Activated CD4-positive, CD25-positive, alpha-beta regulatory T cell treated with anti-CD3 and anti-CD28 coated beads, Interleukin-2, amount 50 U/mL, for 24 hours (primary cell): ENCODE measurements around the gene GPRIN1.
"Not testable (repeated sequence)": the region's sequence is repeated elsewhere in the genome, so short reads cannot be mapped to it uniquely, and the experiment has no call there.

ENCODE experiments used
- ATAC-seq, 2 donors: fragments of 150-1000 bp; cut with Tn5 transposase; one replicate each; pipeline ENCODE4 v1.10.0; 2021; ENCODE audit warnings: mild to moderate bottlenecking in 1 of 2, moderate library complexity in 1 of 2

GPRIN1 gene

GRCh38 chr5:176596069-176596644 is 13.8 kb downstream of the GPRIN1 start:
- ATAC-seq: no peak

- no peak for ATAC-seq
Observed at GRCh38 chr5:176595386-176595943, 14.5 kb downstream of the GPRIN1 start.

DNA sequence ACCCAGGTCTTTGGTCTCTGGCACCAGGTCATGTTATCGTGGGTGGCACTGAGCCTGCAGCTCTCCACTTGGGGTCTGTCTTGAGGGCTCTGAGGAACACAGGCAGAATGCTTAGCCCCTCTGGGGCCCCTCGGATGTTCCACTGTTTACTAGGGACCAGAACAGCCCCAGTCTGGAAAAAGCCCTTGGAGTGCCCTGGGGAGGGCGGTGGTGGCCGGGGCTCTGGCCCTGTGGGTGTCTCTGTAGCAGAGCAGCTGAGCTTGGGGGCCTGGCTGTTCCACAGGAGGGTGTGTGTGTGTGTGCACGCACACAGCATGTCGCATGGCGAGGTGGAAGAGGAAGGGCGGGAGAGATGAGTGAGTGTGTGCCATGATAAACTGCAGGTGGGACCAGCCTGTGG is 15.4 kb downstream of the GPRIN1 start:
- no peak for ATAC-seq

GRCh38 chr5:176593273-176593869 is 16.6 kb downstream of the GPRIN1 start:
- ATAC-seq: no peak

GRCh38 chr5:176592573-176592972 is 17.4 kb downstream of the GPRIN1 start:
- ATAC-seq: no peak

DNA sequence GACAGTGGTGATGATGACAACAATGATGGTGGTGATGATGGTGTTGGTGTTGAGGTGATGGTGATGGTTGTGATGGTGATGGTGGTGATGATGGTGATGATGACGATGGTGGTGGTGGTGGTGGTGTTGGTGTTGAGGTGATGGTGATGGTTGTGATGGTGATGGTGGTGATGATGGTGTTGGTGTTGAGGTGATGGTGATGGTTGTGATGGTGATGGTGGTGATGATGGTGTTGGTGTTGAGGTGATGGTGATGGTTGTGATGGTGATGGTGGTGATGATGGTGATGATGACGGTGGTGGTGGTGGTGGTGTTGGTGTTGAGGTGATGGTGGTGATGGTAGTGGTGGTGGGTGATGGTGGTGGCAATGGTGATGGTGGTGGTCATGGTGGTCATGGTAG is 18.3 kb downstream of the GPRIN1 start:
- not testable (repeated sequence) for ATAC-seq

- no peak for ATAC-seq
Observed at GRCh38 chr5:176590035-176590717, 19.8 kb downstream of the GPRIN1 start.

GRCh38 chr5:176589039-176589769 is 20.8 kb downstream of the GPRIN1 start:
- no peak for ATAC-seq

DNA sequence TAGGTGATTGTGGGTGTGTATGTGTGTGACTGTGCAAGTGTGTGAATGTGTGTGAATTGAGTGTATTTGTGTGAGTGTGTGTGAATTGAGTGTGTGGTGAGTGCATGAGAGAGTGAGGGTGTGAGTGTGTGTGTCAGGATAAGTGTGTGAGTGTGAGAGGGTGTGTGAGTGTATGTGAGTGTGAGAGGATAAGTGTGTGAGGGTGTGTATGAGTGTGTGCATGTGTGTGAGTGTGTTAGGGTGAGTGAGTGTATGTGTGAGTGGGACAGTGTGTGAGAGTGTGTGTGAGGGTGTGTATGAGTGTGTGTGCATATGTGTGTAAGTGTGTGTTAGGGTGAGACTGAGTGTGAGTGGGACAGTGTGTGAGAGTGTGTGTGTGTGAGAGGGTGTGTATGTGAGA is 21.7 kb downstream of the GPRIN1 start:
- ATAC-seq: no peak

DNA sequence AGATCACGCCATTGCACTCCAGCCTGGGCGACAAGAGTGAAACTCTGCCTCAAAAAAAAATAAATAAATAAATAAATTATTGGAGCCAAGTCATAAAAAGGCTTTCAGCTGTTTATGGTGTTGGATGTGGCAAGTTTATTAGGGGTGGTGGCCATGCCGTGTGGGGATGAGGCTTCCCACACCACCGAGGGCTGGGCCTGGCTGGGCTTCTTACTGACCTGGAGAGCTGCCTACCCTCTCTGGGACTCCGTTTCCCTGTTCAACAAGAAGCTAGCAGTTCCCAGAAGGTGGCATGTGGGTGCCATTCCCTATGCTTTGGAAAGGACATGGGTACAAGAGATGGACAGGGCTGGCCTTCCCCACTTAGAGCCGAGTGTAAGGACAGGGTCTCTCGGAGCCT is 22.6 kb downstream of the GPRIN1 start:
- ATAC-seq: no peak

DNA sequence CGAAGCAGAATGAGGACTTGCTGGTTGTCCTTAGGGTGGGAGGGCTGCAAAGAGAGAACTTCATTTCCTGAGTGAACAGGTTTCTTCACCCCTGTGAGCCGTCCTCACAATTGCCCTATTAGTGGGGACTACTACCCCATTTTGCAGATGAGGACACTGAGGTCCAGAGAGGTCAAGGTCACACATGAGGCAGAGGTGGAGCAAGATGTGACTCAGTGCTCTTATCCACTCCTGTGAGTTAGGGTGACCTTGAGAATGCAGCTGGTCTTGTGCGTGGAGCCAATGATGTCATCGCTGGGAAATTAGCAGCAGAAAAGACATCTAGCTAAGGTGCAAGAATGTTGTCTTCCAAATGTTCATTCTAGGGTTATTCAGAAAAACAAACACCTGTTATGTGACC is 26.9 kb downstream of the GPRIN1 start:
- ATAC-seq: no peak

GRCh38 chr5:176581361-176581760 is 28.6 kb downstream of the GPRIN1 start:
- ATAC-seq: no peak

- ATAC-seq: no peak
Observed at GRCh38 chr5:176579323-176579722, 30.6 kb downstream of the GPRIN1 start.

DNA sequence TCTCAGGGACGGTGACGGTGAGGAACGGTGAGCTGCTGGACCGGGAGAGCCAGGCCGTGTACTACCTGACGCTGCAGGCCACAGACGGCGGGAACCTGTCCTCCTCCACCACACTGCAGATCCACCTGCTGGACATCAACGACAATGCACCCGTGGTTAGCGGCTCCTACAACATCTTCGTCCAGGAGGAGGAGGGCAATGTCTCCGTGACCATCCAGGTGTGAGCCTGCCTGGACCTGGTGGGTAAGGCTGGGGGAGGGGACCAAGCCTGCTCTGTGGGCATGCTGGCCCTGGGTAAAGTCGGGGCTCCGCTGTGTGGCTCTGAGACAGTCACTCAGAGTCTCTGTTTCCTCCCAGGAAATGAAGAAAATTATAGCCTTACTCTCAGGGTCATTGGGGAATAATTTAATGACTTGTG is 31.6 kb downstream of the GPRIN1 start:
- ATAC-seq: peak; percentile 43 to 52

GRCh38 chr5:176577312-176578176 is 32.4 kb downstream of the GPRIN1 start:
- no peak for ATAC-seq

DNA sequence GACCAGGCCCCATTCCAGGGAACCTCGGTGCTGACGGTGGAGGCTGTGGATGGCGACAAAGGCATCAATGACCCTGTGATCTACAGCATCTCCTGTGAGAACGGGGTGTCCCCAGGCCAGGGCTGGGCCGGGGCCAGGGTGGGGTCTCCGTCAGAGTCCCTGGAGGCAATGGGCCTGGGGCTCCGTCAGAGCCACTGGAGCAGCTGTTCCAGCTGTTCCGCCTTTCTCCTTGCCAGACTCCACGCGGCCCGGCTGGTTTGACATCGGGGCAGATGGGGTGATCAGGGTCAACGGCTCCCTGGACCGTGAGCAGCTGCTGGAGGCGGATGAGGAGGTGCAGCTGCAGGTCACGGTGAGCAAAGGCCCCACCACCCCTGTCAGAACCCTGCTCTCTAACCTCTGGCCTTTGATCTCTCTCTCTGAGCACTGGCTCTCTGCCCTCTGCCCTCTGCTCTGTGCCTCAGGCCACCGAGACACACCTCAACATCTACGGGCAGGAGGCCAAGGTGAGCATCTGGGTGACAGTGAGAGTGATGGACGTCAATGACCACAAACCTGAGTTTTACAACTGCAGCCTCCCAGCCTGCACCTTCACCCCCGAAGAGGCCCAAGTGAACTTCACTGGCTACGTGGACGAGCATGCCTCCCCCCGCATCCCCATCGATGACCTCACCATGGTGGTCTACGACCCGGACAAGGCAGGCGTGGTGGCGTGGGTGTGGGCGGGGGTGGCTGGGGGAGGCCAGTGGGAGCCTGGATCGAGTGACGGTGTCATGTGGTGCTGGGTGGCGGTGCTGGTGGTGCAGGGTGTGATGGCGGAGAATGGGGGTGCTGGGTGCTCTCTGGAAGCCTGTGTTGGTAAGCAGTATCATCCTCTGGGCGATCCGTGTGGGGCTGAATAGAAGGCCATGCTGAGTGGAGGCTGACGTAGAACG is 34.2 kb downstream of the GPRIN1 start:
- ATAC-seq: no peak

DNA sequence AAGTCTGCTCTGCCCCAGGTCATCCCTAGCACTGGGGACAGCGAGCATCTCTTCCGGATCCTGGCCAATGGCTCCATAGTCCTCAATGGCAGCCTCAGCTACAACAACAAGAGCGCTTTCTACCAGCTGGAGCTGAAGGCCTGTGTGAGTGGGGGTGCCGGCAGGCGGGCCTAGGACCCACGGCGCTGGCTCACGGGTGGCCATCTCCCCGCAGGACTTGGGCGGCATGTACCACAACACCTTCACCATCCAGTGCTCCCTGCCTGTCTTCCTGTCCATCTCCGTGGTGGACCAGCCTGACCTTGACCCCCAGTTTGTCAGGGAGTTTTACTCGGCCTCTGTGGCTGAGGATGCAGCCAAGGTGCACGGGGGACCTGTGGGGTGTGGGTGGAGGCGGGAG is 34.9 kb downstream of the GPRIN1 start:
- no peak for ATAC-seq

- no peak for ATAC-seq
Observed at GRCh38 chr5:176574297-176574591, 35.7 kb downstream of the GPRIN1 start.

DNA sequence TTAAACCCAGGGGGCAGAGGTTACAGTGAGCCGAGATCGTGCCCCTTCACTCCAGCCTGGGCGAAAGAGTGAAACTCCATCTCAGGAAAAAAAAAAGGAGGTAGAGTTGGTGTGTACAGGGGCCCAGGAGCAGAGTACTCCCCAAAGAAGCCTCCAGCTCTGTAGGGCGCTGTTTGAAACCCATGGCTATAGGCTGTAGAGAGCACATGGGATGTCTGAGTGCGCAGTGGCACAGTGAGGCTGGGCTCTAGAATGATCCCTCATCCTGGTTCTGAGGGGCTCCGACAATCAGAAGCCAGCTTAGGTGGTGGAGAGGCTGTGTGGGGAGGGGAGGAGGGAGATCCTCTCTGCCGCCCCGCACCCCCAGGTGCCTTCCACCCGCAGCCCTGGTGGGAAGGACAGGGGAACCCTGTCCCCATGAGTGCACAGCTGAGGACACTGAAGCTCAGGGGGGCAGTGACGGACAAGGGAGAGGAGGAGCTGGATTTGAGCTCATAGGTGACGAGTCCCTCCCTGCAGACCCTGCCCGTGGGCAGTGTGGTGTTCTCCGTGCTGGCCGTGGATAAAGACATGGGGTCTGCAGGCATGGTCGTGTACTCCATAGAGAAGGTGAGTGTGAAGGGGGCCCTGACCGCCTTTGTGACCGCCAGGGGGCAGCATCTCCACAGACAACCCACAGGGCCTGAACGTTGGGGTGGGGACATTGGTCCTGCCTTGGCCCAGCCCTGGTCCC is 36.2 kb downstream of the GPRIN1 start:
- peak; percentile 87 to 91 for ATAC-seq

DNA sequence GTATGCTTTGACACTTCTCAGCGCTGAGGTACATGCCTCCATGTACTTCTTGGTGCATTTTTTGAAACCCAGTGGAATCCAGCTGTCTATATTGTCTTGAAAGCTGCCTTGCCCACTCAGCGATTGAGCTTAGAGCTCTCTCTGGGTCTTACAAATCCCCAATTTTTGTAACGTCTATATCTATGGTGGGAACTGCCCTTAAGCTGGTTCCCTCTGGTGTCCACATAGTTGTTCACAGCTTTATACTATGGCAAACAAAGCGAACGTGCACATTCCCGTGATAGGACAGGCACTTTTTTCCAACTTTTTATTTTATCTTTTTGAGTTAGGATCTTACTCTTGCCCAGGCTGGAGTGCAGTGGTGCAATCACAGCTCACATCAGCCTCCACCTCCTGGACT is 39.9 kb downstream of the GPRIN1 start:
- no peak for ATAC-seq

GRCh38 chr5:176568657-176569056 is 41.3 kb downstream of the GPRIN1 start:
- no peak for ATAC-seq
